NCI-H2081 treated with DMSO at 0.1 percent for 48 hours (cell line): ENCODE results near the gene CFAP126.
"Not testable (repeated sequence)": the region's sequence is repeated elsewhere in the genome, so short reads cannot be mapped to it uniquely, and the experiment has no call there.

ENCODE experiments used
- DNase-seq: peaks from one replicate; lab custom pipeline; 2025; lab: John Stamatoyannopoulos, UW

CFAP126 gene

DNA sequence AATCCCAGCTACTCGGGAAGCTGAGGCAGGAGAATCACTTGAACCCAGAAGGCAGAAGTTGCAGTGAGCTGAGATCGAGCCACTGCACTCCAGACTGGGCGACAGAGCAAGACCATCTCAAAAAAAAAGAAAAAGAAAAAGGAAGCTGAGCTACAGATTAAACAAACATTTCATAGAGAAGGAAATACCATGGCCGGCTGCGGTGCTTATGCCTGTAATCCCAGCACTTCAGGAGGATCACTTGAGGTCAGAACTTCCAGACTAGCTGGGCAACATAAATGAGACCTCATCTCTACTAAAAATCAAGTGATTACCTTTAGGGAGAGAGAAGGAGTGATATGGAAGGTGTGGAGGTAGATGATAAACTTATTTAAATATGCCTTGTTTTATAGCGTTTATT, 14.0 kb upstream of the CFAP126 start:
- DNase-seq = no peak

DNA sequence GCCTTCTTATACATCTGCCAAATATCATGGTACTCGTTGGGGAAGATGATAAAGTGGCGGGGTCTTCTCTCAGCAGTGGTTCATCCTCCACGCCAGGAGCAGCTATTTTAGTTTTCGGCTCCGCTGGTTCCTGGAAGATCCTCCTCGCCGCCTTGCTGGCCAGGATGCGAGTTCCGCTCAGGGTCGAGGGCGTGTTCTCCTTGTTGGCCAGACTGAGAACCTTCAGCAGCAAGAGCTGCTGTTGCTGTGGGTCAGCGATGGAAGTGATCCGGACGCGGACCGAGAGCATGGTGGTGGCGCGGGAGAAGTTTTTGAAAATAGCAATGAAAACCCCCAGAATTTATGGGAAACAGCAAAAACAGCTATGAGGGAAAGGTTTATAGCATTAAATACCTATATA, 11.4 kb upstream of the CFAP126 start:
- no peak for DNase-seq

DNA sequence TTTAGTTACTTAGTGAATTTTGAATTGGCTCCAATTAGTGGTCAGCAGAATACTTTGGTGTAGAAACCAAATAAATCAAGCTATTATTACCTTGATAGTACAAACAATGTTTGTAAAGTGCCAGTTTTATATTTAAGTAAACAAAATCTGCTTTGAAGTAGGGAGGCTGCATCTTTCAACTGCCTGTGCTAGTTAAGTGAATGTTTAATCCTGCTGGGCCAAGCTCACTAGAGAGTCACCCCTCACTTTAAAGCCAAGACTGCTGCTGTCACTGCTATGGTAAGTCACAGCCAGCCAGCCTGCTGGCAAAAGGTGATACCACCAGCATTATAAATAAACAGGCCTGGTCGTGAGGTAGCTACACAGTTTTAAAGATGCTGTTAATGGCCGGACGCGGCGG, 10.3 kb upstream of the CFAP126 start:
- no peak for DNase-seq

DNA sequence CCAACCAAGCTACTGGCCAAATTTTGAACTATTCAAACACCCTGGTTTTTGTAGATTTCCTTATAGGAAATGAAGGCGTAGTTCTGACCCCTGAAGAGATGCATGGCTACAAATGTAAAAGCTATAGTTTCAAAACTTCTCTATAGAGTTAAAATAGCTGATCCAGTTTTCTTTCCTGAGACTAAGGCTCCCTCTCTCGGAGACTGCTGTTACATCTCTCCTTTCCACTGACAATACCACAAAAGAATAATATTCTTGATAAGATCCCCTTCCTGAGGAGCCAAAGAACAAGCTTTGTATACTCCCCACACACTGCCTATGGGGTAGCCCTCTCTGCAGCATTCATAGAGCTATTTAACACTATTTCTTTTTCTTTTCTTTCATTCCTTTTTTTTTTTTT, 6.7 kb upstream of the CFAP126 start:
- DNase-seq = no peak

DNA sequence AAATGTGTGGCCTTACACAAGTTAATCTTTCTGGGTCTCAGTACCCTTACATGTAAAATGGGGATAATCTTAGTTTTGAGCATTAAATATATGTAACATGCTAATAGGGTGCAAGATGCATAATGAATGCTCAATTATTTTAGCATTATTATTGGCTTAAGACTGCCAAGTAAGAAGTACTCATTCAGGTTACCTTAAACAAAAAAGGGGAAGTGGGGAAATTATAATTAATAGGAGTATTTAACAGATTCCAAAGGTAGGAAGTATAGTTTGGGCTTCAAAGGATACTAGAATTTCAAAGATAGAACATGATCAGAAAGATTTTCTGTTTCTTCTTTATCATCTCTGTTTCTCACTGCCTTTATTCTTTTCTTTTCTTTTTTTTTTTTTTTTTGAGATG, 5.8 kb upstream of the CFAP126 start:
- no peak for DNase-seq

DNA sequence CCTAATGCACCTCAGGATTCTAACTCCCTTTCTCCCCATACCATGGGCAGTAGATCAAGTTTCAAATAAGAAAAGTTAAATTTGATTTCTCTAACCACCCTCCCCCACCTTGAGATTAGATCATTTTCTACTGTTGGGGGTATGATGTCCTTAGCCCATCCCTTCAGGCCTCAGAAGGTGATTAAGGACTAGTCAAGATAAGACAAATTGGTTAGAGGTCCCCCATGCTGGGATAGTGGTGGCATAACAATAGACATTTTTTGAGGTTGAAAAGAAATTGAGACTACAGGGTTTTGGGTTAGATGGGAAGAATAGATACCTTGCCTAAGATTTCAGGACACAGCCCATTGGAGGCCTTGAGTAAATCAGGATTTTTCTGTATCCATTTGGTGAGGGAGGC, 2.5 kb downstream of the CFAP126 start:
- no peak for DNase-seq

DNA sequence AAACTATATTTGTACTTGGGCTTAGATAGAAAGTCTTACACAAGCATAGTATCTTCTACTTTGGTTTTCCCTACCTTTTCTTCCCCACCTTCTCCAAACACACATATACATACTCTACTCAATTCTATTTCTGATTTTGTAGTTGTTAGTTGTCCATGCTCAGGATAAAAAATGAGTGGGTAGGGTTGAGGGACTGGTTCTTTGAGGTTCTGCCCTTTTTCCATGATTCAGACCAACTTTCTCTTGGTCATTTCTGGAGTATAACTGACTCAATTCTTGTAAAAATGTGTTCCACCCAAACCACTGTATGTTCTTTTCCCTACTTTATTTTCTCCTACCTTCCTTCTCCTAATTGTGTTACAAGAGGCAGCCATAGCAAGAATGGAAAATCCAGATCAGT, 3.3 kb downstream of the CFAP126 start:
- no peak for DNase-seq

DNA sequence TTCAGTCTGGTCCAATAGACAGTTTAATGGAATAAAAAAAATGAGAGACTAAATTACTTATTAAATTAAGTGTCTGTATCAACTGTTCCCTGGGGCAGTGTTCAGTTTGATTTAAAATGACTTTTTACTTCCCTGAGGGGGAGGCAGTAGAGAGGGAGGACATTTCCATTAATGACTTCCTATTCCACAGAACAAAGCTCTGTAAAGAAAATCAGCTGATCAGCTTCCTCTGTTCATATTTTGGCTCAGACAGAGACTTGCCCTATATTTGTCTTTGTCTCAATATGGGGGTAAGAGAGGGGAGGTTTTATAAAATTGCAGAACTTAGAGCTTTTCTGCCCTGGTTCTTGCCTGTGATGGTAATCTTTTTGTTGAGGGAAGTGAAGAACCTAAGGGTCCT, 8.4 kb downstream of the CFAP126 start:
- DNase-seq = no peak

DNA sequence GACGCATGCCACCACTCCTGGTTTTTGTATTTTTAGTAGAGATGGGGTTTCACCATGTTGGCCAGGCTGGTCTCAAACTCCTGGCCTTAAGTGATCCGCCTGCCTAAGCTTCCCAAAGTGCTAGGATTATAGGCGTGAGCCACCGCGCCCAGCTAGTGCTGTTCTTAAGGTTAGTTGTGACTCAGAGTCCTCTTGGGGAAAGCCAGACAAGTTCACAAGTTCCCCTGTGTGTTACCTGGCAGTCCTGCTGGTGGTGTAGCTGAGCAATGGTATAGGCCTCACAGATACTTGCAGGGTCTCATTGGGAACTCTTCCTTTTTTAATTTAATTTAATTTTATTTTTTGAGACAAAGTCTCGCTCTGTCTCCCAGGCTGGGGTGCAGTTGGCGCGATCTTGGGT, 10.6 kb downstream of the CFAP126 start:
- DNase-seq = no peak

DNA sequence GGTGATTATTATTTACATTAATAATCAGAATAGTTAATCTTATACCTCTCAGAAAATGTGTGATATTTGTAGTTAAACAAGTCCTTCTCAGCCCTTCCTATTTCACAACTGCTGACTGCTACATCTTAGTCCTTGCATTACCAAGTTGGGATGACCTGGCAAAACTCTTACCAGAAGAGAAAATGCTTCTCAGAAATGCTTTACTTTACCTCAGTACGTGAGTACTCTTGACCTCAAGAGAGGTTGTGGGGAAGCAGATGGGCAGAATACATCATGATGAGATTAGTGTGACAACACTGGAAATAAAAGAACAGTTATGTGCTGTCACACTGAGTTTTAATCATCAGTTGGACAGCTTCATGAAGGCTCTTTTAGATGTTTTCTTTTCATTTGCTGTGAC, 16.2 kb downstream of the CFAP126 start:
- DNase-seq = no peak

DNA sequence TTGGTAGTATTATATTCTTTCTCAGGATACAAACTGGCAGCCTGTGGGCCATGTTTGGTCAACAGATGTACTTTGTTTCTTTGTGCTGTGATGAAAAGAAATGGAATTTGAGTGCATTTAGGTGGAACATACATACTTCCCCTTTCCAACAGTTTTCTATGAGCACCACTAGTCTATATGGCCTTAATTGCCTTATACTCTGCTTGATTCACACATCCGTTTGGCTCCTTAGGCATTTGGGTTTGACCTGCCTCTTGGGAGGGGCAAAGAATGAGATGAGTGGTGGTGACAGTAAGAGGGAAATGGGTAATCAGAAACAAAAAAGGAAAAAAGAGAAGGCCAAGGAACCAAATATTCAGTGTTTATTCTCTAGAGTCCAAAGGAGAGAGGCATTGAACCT, 17.0 kb downstream of the CFAP126 start:
- DNase-seq = no peak

DNA sequence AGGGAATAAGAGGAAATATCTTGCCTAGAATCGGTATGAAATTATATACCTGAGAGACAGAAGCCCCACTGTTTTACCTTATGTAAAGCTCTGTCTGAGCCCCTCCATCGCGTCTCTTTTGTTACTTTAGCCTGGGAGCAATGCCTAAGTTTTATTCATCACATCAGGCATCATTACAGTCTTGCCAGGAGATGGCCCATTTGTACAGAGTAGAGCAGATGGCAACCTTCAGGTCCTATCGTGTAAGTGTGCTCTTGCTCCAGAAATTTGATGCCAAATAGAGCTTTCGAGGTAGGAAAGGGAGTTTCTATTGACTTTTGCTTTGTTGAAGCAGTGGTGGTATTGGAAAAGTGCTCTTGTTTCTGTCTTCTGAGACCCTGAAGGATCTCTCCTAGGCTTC, 24.9 kb downstream of the CFAP126 start:
- no peak for DNase-seq

DNA sequence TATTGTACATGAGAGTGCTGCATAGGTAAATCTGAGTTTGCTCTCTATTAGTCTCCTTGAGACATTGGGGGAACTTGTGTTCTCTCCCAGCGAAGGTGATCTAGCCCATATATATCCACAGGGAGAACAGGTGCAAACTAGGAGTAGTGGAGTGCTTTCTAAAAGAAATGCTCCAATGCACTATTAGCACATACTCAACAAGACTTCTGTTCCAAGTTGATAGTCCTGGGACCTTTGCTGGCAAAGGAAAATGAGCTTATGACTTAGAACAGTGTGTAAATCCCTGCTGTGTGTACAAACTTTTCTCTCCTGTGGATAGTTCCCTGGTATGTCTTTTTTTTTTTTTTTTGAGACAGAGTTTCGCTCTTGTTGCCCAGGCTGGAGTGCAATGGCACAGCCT, 25.5 kb downstream of the CFAP126 start:
- DNase-seq = no peak

DNA sequence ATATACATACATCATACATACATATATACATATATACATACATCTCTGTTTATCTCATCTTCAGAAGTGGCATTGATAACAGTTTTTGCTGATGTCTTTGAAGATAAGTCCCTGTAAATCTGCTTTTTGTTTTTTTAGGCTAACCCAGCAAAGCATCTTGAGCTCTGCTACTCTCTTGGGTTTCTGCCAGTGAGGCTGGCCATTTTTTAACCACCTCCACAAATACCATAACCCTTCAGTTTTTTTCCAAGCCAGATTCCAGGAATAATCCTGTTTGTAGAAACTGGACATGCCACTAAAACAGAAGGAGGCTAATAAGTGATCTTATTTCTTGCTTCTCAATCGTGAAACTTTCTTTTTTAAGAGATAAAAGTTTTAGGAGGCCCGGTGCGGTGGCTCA, 31.9 kb downstream of the CFAP126 start:
- DNase-seq = no peak

DNA sequence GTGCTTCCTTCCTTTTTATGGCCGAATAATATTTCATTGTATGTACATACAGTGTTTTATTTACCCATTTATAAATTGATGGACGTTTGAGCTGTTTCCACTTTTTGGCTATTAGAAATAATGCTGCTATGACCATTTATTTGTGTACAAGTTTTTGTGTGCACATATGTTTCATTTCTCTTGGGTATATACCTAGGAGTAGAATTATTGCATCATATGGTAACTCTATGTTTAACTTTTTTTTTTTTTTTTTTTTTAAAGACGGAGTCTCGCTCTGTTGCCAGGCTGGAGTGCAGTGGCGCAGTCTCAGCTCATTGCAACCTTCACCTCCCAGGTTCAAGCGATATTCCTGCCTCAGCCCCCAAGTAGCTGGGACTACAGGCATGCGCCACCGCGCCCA, 34.5 kb downstream of the CFAP126 start:
- no peak for DNase-seq

DNA sequence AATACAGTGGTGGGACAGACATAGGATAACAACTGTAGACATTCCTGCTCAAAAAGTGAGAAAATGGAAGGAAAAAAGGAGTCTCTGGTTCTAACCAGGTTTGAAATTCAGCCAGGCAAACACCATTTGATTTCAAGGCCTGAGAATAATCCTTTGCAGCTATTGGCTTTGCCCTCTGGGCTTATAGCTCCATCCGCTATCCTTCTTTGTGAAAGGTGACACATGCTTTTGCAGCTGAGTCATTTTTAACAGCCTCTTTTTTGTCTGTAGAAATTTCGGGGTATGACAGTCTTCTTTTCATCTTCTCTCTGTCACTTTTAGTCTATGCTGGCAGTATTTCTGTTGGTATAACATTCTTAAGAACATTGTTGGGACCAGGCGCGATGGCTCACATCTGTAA, 37.3 kb downstream of the CFAP126 start:
- DNase-seq = no peak

DNA sequence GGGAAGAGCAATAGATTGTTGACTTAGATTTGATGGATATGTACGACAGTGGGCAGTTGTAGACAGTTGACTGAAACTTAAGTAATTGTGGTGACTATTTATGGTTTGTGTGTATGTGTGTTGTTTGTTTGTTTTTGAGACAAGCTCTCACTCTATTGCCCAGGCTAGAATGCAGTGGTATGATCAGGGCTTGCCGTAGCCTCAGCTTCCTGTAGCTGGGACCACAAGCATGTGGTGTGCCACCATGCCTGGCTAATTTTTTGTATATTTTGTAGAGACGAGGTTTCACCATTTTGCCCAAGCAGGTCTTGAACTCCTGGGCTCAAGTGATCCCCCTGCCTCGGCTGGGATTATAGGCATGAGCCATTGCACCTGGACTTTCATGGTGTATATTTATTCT, 43.7 kb downstream of the CFAP126 start:
- DNase-seq = no peak

DNA sequence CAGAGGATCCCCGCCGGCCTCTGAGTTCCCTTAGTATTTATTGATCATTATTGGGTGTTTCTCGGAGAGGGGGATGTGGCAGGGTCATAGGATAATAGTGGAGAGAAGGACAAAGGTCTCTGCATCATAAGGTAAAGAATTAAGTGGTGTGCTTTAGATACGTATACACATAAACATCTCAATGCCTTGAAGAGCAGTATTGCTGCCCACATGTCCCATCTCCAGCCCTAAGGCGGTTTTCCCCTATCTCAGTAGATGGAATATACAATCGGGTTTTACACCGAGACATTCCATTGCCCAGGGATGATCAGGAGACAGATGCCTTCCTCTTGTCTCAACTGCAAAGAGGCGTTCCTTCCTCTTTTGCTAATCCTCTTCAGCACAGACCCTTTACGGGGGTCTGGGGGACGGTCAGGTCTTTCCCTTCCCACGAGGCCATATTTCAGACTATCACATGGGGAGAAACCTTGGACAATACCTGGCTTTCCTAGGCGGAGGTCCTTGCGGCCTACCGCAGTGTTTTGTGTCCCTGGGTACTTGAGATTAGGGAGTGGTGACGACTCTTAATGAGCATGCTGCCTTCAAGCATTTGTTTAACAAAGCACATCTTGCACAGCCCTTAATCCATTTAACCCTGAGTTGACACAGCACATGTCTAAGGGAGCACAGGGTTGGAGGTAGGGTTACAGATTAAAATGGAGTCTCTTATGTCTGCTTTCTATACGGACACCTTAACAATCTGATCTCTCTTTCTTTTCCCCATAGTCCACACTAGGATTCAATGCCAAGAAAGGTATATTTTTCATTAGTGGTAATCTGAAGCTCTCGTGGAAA, 51.6 kb downstream of the CFAP126 start:
- DNase-seq = not testable (repeated sequence)
